WTC11 (cell line): ENCODE results near the gene TPBGL. TPM values are rescaled to one million over a fixed set of nuclear protein-coding genes. Genes with fewer than 3 reads are reported as not detected.

Source experiments
- ATAC-seq: fragments of 200-7000 bp; cut with Tn5 transposase; 2 replicates; pipeline ENCODE4 v1.10.0; 2021; ENCODE audit warnings: mild to moderate bottlenecking, moderate library complexity
- CTCF ChIA-PET: fragments of 300-600 bp; sonication (Branson Sonifier 250); formaldehyde crosslinking; loops from one replicate; lab custom pipeline; 2021; ENCODE audit warnings: antibody characterized with exemption; lab: Charles Lee
- POLR2A ChIA-PET: fragments of 350-600 bp; sonication (Branson Sonifier 250); formaldehyde crosslinking; loops from one replicate; lab custom pipeline; 2021; ENCODE audit warnings: antibody characterized with exemption; lab: Charles Lee
- DNase-seq: peaks from one replicate; pipeline ENCODE4 v3.0.0; 2021; ENCODE audit warnings: low spot score
- H3K27ac Mint-ChIP-seq: 2 replicates; pipeline ENCODE4 v1.8.0; 2021; ENCODE audit warnings: mixed read lengths
- H3K27me3 Mint-ChIP-seq: 2 replicates; pipeline ENCODE4 v1.8.0; 2021; ENCODE audit warnings: low read depth, mild to moderate bottlenecking, moderate library complexity, mixed read lengths
- H3K36me3 Mint-ChIP-seq: 2 replicates; pipeline ENCODE4 v1.8.0; 2021; ENCODE audit warnings: mixed read lengths
- H3K4me1 Mint-ChIP-seq: 2 replicates; pipeline ENCODE4 v1.8.0; 2022; ENCODE audit warnings: mixed read lengths
- H3K4me3 Mint-ChIP-seq: 2 replicates; pipeline ENCODE4 v1.8.0; 2021; ENCODE audit warnings: mild to moderate bottlenecking, moderate library complexity, mixed read lengths
- H3K9me3 Mint-ChIP-seq: 2 replicates; pipeline ENCODE4 v1.8.0; 2021; ENCODE audit warnings: mixed read lengths
- AR ChIP-seq: fragments of 250-450 bp; sonication (Bioruptor Pico); IDR thresholded peaks from 2 replicates; pipeline ENCODE4 v1.9.0; 2021; ENCODE audit warnings: mild to moderate bottlenecking
- ELF4 ChIP-seq: sonication (generic); formaldehyde crosslinking; IDR thresholded peaks from 2 replicates; pipeline ENCODE4 v1.8.1; 2022; ENCODE audit warnings: low read depth, mild to moderate bottlenecking, moderate library complexity, missing genetic modification reagents
- ESRRA ChIP-seq: sonication (generic); formaldehyde crosslinking; IDR thresholded peaks from 2 replicates; pipeline ENCODE4 v1.8.1; 2022; ENCODE audit warnings: mild to moderate bottlenecking, missing genetic modification reagents, borderline replicate concordance
- ETV6 ChIP-seq: sonication (generic); formaldehyde crosslinking; IDR thresholded peaks from 2 replicates; pipeline ENCODE4 v1.8.1; 2022; ENCODE audit warnings: mild to moderate bottlenecking, missing genetic modification reagents
- FOXJ3 ChIP-seq: sonication (generic); formaldehyde crosslinking; IDR thresholded peaks from 2 replicates; pipeline ENCODE4 v1.9.0; 2021; ENCODE audit warnings: missing genetic modification reagents, mild to moderate bottlenecking, borderline replicate concordance
- FOXK1 ChIP-seq: sonication (generic); formaldehyde crosslinking; IDR thresholded peaks from 2 replicates; pipeline ENCODE4 v1.8.0; 2022; ENCODE audit warnings: mild to moderate bottlenecking, moderate library complexity, missing genetic modification reagents
- FOXP1 ChIP-seq: sonication (generic); formaldehyde crosslinking; IDR thresholded peaks from 2 replicates; pipeline ENCODE4 v1.8.0; 2022; ENCODE audit warnings: missing genetic modification reagents, mild to moderate bottlenecking, moderate library complexity, borderline replicate concordance
- FOXP4 ChIP-seq: sonication (generic); formaldehyde crosslinking; IDR thresholded peaks from 2 replicates; pipeline ENCODE4 v1.8.0; 2022; ENCODE audit warnings: mild to moderate bottlenecking, missing genetic modification reagents
- GABPB1 ChIP-seq: sonication (generic); formaldehyde crosslinking; IDR thresholded peaks from 2 replicates; pipeline ENCODE4 v1.8.1; 2023; ENCODE audit warnings: mild to moderate bottlenecking, missing genetic modification reagents
- GTF2I ChIP-seq: fragments of 250-450 bp; sonication (Bioruptor Pico); conservative IDR thresholded peaks from 2 replicates; pipeline ENCODE4 v1.4.0; 2021; ENCODE audit warnings: mild to moderate bottlenecking
- HMGA2 ChIP-seq: fragments of 250-450 bp; sonication (Bioruptor Pico); IDR thresholded peaks from 2 replicates; pipeline ENCODE4 v1.4.0; 2021; ENCODE audit warnings: mild to moderate bottlenecking, moderate library complexity
- MXD4 ChIP-seq: fragments of 250-450 bp; sonication (Bioruptor Pico); IDR thresholded peaks from 2 replicates; pipeline ENCODE4 v1.8.0; 2021; ENCODE audit warnings: mild to moderate bottlenecking, moderate library complexity, borderline replicate concordance
- MYBL2 ChIP-seq: sonication (generic); formaldehyde crosslinking; IDR thresholded peaks from 2 replicates; pipeline ENCODE4 v1.8.1; 2023; ENCODE audit warnings: mild to moderate bottlenecking, moderate library complexity, missing genetic modification reagents
- NFYB ChIP-seq: sonication (generic); formaldehyde crosslinking; conservative IDR thresholded peaks from 2 replicates; pipeline ENCODE4 v1.8.0; 2022; ENCODE audit warnings: low read depth, missing genetic modification reagents
- SOX15 ChIP-seq: fragments of 250-450 bp; sonication (Bioruptor Pico); IDR thresholded peaks from 2 replicates; pipeline ENCODE4 v1.9.0; 2021; ENCODE audit warnings: mild to moderate bottlenecking
- TEAD1 ChIP-seq: sonication (generic); formaldehyde crosslinking; IDR thresholded peaks from 2 replicates; pipeline ENCODE4 v1.8.0; 2022; ENCODE audit warnings: mild to moderate bottlenecking, missing genetic modification reagents
- TEAD4 ChIP-seq: sonication (generic); formaldehyde crosslinking; IDR thresholded peaks from 2 replicates; pipeline ENCODE4 v1.8.0; 2022; ENCODE audit warnings: mild to moderate bottlenecking, missing genetic modification reagents
- ZNF317 ChIP-seq: sonication (generic); formaldehyde crosslinking; IDR thresholded peaks from 2 replicates; pipeline ENCODE4 v1.8.1; 2023; ENCODE audit warnings: low read depth, mild to moderate bottlenecking, moderate library complexity, missing genetic modification reagents, borderline replicate concordance
- ZNF671 ChIP-seq: fragments of 250-450 bp; sonication (Bioruptor Pico); IDR thresholded peaks from 2 replicates; pipeline ENCODE4 v1.8.0; 2021; ENCODE audit warnings: mild to moderate bottlenecking
- total RNA-seq: library from RNA; stranded (reverse); gene quantifications from 3 replicates; pipeline ENCODE4 v1.2.3, GENCODE V29; 2021
- TF ChIP-seq, protein P1 (sequence below): sonication (generic); formaldehyde crosslinking; IDR thresholded peaks from 2 replicates; pipeline ENCODE4 v1.8.1; 2023; ENCODE audit warnings: mild to moderate bottlenecking, missing genetic modification reagents, moderate library complexity
- TF ChIP-seq, protein P2 (sequence below): sonication (generic); formaldehyde crosslinking; IDR thresholded peaks from 2 replicates; pipeline ENCODE4 v1.8.1; 2023; ENCODE audit warnings: mild to moderate bottlenecking, missing genetic modification reagents

TPBGL gene
- total RNA-seq, 1 experiment from 2014 or later, result 0.37 TPM

DNA sequence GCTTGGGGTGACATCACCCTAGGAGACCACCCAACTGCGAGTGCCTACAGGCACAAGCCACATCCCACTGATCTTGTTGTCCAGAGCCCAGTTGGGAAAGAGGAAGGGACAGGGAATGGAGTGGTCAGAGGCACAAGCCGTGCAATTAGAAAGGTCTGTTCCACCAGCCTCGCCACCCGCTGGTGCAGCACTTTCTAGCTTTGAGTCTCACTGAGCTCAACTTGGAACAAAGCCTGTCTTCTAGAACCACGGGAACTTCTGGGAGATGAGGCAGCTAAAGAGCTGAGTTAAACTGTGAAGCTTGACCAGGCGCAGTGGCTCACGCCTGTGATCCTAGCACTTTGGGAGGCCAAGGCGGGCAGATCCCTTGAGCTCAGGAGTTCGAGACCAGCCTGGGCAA, 29.3 kb downstream of the TPBGL start:
- DNase-seq (no peak), ATAC-seq (no peak)
- Mint-ChIP-seq H3K27me3 (no peaks in the 10 kb centered on the region), H3K36me3 (peaks cover 29% of the 10 kb centered on the region), H3K4me3 (no peak overlapping the region), H3K9me3 (no peaks in the 10 kb centered on the region), H3K4me1 (peaks cover 6% of the 10 kb centered on the region), H3K27ac (no peak overlapping the region)
- CTCF ChIA-PET, result interaction anchor here (1.3 to 4.4 kb wide), 8 partner anchors 10 to 155 kb away, joined by 5 to 27 read pairs (median 11); no protein-coding TSS in a partner anchor
- TF ChIP-seq MXD4 (CRISPR knock-in tag) (no peak), NFYB (CRISPR knock-in tag) (no peak), ZNF317 (CRISPR knock-in tag) (no peak), ZNF671 (no peak), AR (CRISPR knock-in tag) (no peak), TEAD4 (CRISPR knock-in tag) (no peak), FOXK1 (CRISPR knock-in tag) (no peak), ETV6 (CRISPR knock-in tag) (no peak), MYBL2 (no peak), TEAD1 (CRISPR knock-in tag) (no peak)
- TF ChIP-seq, protein P1, sequence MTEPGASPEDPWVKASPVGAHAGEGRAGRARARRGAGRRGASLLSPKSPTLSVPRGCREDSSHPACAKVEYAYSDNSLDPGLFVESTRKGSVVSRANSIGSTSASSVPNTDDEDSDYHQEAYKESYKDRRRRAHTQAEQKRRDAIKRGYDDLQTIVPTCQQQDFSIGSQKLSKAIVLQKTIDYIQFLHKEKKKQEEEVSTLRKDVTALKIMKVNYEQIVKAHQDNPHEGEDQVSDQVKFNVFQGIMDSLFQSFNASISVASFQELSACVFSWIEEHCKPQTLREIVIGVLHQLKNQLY, result no peak
- TF ChIP-seq, protein P2, sequence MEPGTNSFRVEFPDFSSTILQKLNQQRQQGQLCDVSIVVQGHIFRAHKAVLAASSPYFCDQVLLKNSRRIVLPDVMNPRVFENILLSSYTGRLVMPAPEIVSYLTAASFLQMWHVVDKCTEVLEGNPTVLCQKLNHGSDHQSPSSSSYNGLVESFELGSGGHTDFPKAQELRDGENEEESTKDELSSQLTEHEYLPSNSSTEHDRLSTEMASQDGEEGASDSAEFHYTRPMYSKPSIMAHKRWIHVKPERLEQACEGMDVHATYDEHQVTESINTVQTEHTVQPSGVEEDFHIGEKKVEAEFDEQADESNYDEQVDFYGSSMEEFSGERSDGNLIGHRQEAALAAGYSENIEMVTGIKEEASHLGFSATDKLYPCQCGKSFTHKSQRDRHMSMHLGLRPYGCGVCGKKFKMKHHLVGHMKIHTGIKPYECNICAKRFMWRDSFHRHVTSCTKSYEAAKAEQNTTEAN (CRISPR knock-in tag), result no peak
- POLR2A ChIA-PET, result no interaction called here

DNA sequence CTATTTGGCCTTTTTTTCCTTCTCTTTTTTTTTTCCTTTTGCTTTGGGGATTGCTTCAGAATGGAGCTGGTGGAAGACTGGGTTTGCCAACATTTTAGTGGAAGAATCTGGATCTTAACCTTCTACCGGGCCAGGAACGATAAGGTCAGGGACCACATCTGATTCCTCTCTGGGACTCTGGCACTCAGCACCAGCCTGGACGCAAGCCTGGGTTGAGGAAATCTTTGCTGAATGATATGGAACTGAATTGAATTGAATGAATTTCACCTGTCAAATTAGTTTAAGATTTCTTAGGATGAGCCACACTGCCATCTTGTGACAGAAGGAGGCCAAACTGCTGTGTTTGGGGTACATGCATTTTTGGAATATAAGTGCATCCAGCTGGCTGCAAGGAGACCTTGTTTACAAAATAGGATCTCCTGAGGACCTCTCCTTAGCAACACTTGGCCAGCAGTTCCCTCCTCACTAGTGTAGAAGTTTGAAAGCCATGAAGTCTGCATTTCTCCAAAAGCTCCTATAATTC, 30.4 kb downstream of the TPBGL start:
- H3K4me1 Mint-ChIP-seq, result peaks cover 12% of the 10 kb centered on the region
- no peaks in the 10 kb centered on the region for H3K27me3 Mint-ChIP-seq
- H3K27ac Mint-ChIP-seq, result 0 out of 2 replicates have a peak overlapping the region, but pooled peaks have one; percentile 75
- DNase-seq, result no peak
- H3K4me3 Mint-ChIP-seq, result no peak overlapping the region
- H3K36me3 Mint-ChIP-seq, result peaks cover 32% of the 10 kb centered on the region
- ChIA-PET POLR2A (no interaction called here), CTCF (interaction anchor here (0.6 to 4.4 kb wide), 23 partner anchors 9 to 401 kb away, joined by 3 to 27 read pairs (median 4); no protein-coding TSS in a partner anchor)
- no peak for TF ChIP-seq SOX15 (CRISPR knock-in tag)
- TF ChIP-seq ZNF671, result no peak
- no peak for TF ChIP-seq GTF2I
- no peaks in the 10 kb centered on the region for H3K9me3 Mint-ChIP-seq
- ATAC-seq, result peak; percentile 19; the same call in 1 of the 2 replicates

GRCh38 chr11:75271730-75272129, 31.2 kb downstream of the TPBGL start:
- DNase-seq (no peak), ATAC-seq (no peak)
- Mint-ChIP-seq H3K36me3 (peaks cover 32% of the 10 kb centered on the region), H3K4me3 (no peak overlapping the region), H3K27me3 (no peaks in the 10 kb centered on the region), H3K27ac (0 out of 2 replicates have a peak overlapping the region, but pooled peaks have one; percentile 75)
- POLR2A ChIA-PET, result no interaction called here
- no peak for TF ChIP-seq ELF4 (CRISPR knock-in tag)
- TF ChIP-seq FOXP4 (CRISPR knock-in tag), result no peak
- no peak for TF ChIP-seq HMGA2 (CRISPR knock-in tag)
- TF ChIP-seq ESRRA (CRISPR knock-in tag), result no peak
- TF ChIP-seq FOXP1 (CRISPR knock-in tag), result no peak
- no peak for TF ChIP-seq FOXJ3
- no peak for TF ChIP-seq GABPB1 (CRISPR knock-in tag)
- TF ChIP-seq, all 79 proteins: peak for 0
- no peaks in the 10 kb centered on the region for H3K9me3 Mint-ChIP-seq
- peaks cover 19% of the 10 kb centered on the region for H3K4me1 Mint-ChIP-seq
- CTCF ChIA-PET, result interaction anchor here (0.6 to 4.4 kb wide), 21 partner anchors 8 to 315 kb away, joined by 3 to 27 read pairs (median 5); no protein-coding TSS in a partner anchor
